GM12878 (cell line): ENCODE measurements around the gene PCDHB6. TPM values are rescaled to one million over a fixed set of nuclear protein-coding genes. Genes with fewer than 3 reads are reported as not detected.

Experiments used
- ATAC-seq: fragments of 200-7000 bp; cut with Tn5 transposase; 3 replicates; pipeline ENCODE4 v1.9.1; 2020; ENCODE audit warnings: mild to moderate bottlenecking, moderate library complexity
- BruUV-seq: library from RNA; stranded (reverse); fragments of 400-500 nt; replicated peaks from 2 replicates; lab custom pipeline; 2021; lab: Mats Ljungman, UMichigan
- CTCF ChIA-PET: fragments of 300-600 bp; sonication (Branson Sonifier 250); formaldehyde crosslinking; extraction: SDS; loops from one replicate; lab custom pipeline; 2021; ENCODE audit warnings: inconsistent platforms; lab: Yijun Ruan, JAX
- POLR2A ChIA-PET: fragments of 350-600 bp; formaldehyde crosslinking; extraction: SDS; loops from one replicate; lab custom pipeline; 2021; ENCODE audit warnings: inconsistent platforms; lab: Charles Lee
- RAD21 ChIA-PET: fragments of 300-600 bp; sonication (Branson Sonifier 250); formaldehyde crosslinking; loops from one replicate; lab custom pipeline; 2023; ENCODE audit warnings: antibody characterized with exemption; ENCODE audit not compliant: unreplicated experiment; lab: Charles Lee
- SMC1A ChIA-PET: fragments of 300-600 bp; sonication (Branson Sonifier 250); formaldehyde crosslinking; loops from one replicate; lab custom pipeline; 2023; ENCODE audit not compliant: unreplicated experiment, uncharacterized antibody; lab: Charles Lee
- DNase-seq: peaks from one replicate; pipeline ENCODE4 v3.0.0-alpha.2; 2011; ENCODE audit warnings: low read depth, low spot score
- FAIRE-seq: peaks from 3 replicates; lab custom pipeline; 2011; peaks lifted over from hg19 to GRCh38; lab: Jason Lieb, UNC
- H2AFZ ChIP-seq: 2 replicates; pipeline ENCODE4 v1.6.0; 2011; ENCODE audit warnings: low read depth, low read length, control low read depth; ENCODE audit not compliant: control insufficient read depth
- H3K27ac ChIP-seq: 2 replicates; pipeline ENCODE4 v1.5.1; 2011; ENCODE audit warnings: control low read depth; ENCODE audit not compliant: control insufficient read depth, insufficient read depth
- H3K27me3 ChIP-seq, 2 experiments: replicated peaks in 1 of 2; 2 replicates each; pipeline versions ENCODE4 v1.6.0 to v1.6.1; 2011; ENCODE audit warnings: low read length in 1 of 2; ENCODE audit not compliant: control insufficient read depth in 2 of 2, insufficient read depth in 2 of 2
- H3K36me3 ChIP-seq, 2 experiments: 2 replicates each; pipeline ENCODE4 v1.5.1; 2011; ENCODE audit warnings: low read length in 1 of 2; ENCODE audit not compliant: control insufficient read depth in 2 of 2, insufficient read depth in 2 of 2
- H3K4me1 ChIP-seq: 2 replicates; pipeline ENCODE4 v1.6.1; 2011; ENCODE audit warnings: mild to moderate bottlenecking, low read length, moderate library complexity, mixed read lengths; ENCODE audit not compliant: control insufficient read depth, insufficient read depth
- H3K4me2 ChIP-seq: 2 replicates; pipeline ENCODE4 v1.6.0; 2011; ENCODE audit warnings: control low read depth; ENCODE audit not compliant: control insufficient read depth, insufficient read depth
- H3K4me3 ChIP-seq: fragments of 200-600 bp; sonication (generic); 2 replicates; pipeline ENCODE4 v1.5.1; 2016
- H3K79me2 ChIP-seq: 2 replicates; pipeline ENCODE4 v1.6.0; 2011; ENCODE audit warnings: low read length; ENCODE audit not compliant: control insufficient read depth, insufficient read depth
- H3K9ac ChIP-seq: 2 replicates; pipeline ENCODE4 v1.8.0; 2011; ENCODE audit warnings: low read length, control low read depth, mixed read lengths; ENCODE audit not compliant: control insufficient read depth, insufficient read depth
- H3K9me3 ChIP-seq: replicated peaks from 3 replicates; pipeline ENCODE4 v1.5.1; 2011; ENCODE audit warnings: mild to moderate bottlenecking, low read length; ENCODE audit not compliant: control insufficient read depth, insufficient read depth
- H4K20me1 ChIP-seq: 2 replicates; pipeline ENCODE4 v1.6.0; 2011; ENCODE audit not compliant: control insufficient read depth, insufficient read depth
- CTCF ChIP-seq, 3 experiments: IDR thresholded peaks in 2 of 3; conservative IDR thresholded peaks in 1 of 3; 2 replicates each; pipeline ENCODE4 v1.5.1; 2011; ENCODE audit warnings: low read depth in 3 of 3, low read length in 3 of 3, mild to moderate bottlenecking in 3 of 3, control low read depth in 2 of 3, moderate library complexity in 2 of 3, inconsistent platforms in 1 of 3, mixed read lengths in 1 of 3; ENCODE audit not compliant: control insufficient read depth in 2 of 3, insufficient read depth in 1 of 3; ENCODE audit errors: extremely low read depth in 1 of 3
- POLR2AphosphoS2 ChIP-seq: IDR thresholded peaks from 2 replicates; pipeline ENCODE4 v1.6.1; 2011; ENCODE audit warnings: low read depth, mild to moderate bottlenecking, low read length, improper control_type of control experiment, moderate library complexity
- RAD21 ChIP-seq: IDR thresholded peaks from 2 replicates; pipeline ENCODE4 v1.6.1; 2011; ENCODE audit warnings: mild to moderate bottlenecking, low read depth, low read length, moderate library complexity; ENCODE audit not compliant: insufficient read depth
- WGBS: methylation state at CpG from one replicate; pipeline ENCODE4 v1.1.6; 2016; ENCODE audit warnings: low lambda C conversion rate; ENCODE audit not compliant: insufficient replicate concordance, insufficient coverage; ENCODE audit errors: missing lambda C conversion rate; 5-methylcytosine and 5-hydroxymethylcytosine counted together
- in situ Hi-C: fragments of 300-500 bp; cut with MboI; formaldehyde crosslinking; loops from 9 replicates; pipeline ENCODE4 v1.14.3; 2018; ENCODE audit warnings: mixed read lengths
- intact Hi-C: fragments of 100-400 bp; cut with micrococcal nuclease; formaldehyde crosslinking; loops from one replicate; pipeline ENCODE4 v1.14.2; 2022; ENCODE audit not compliant: unreplicated experiment
- polyA plus RNA-seq, 11 experiments: library from polyadenylated mRNA; depleted of rRNA in 4 of 11; unstranded in 6 of 11; stranded (reverse) in 5 of 11; fragments of >200 nt; fragmentation: Nextera tagmentation in 4 of 11; fragmentation: Illumina TruSeq in 1 of 11; extraction: Ambion mirVana in 4 of 11; extraction: Trizol in 1 of 11; gene quantifications; 1 replicate in 1 of 11; 2 replicates in 10 of 11; pipeline versions ENCODE4 v1.2.1 to v1.2.3, GENCODE V29; 2011 to 2016; ENCODE audit warnings: inconsistent platforms in 2 of 11, missing spikeins in 2 of 11, low read depth in 1 of 11
- total RNA-seq, 4 experiments: library from RNA; depleted of rRNA in 3 of 4; stranded (reverse); fragments of >200 nt in 3 of 4; fragmentation: Illumina TruSeq in 1 of 4; extraction: Trizol in 1 of 4; gene quantifications; 2 replicates each; pipeline versions ENCODE4 v1.2.1 to v1.2.3, GENCODE V29; 2013 to 2021

The PCDHB6 gene
- total and polyA plus RNA-seq, 10 of the 15 experiments (the other 5 are each of a cell fraction or from before 2014, with no cell fraction given): not detected

GRCh38 chr5:141135030-141135717, 14.7 kb upstream of the PCDHB6 start, which contains the start of gene PCDHB5:
Gene PCDHB5 (plus strand): TSS chr5:141135206. CDS start chr5:141135435, 229 bp downstream.
- CTCF ChIA-PET: no interaction called here
- SMC1A ChIA-PET: no interaction called here
- no peak within 1 kb of the TSS for H3K4me2 ChIP-seq
- no TSS peak for BruUV-seq
- H3K27me3 ChIP-seq: no peaks in the 10 kb centered on the region
- H3K4me1 ChIP-seq: no peaks in the 10 kb centered on the region
- WGBS: 57% methylated on average over 22 of the region's 22 CpGs
- in situ Hi-C loops (no loop called here), intact Hi-C loops (no loop called here)
- no peaks in the 10 kb centered on the region for H4K20me1 ChIP-seq
- DNase-seq (no peak), ATAC-seq (no peak)
- POLR2A ChIA-PET: no interaction called here
- no peak within 1 kb of the TSS for H2AFZ ChIP-seq
- no peak within 1 kb of the TSS for H3K9ac ChIP-seq
- H3K4me3 ChIP-seq: no peak within 1 kb of the TSS
- RAD21 ChIA-PET: no interaction called here
- no peaks in the 10 kb centered on the region; the same call in 2 of the 3 replicates for H3K9me3 ChIP-seq
- no peaks in the 10 kb centered on the region for H3K79me2 ChIP-seq
- TF ChIP-seq CTCF (IDR thresholded peaks at IDR 0.05 in 2 of 3, conservative IDR thresholded peaks at IDR 0.05 in 1 of 3; ENCODE audit: control insufficient read depth in 2 of 3, extremely low read depth in 1 of 3, insufficient read depth in 1 of 3, low read depth in 3 of 3, low read length in 3 of 3) (0 out of 6 replicates have a peak, but pooled peaks of 1 of the 3 experiments have one; percentile 1), POLR2AphosphoS2 (no peak), RAD21 (0 out of 2 replicates have a peak, but pooled peaks have one; percentile 11)
- TF ChIP-seq, all 136 proteins: peak for 2
- no peaks in the 10 kb centered on the region for H3K36me3 ChIP-seq
- FAIRE-seq: no peak
- no peak within 1 kb of the TSS for H3K27ac ChIP-seq
